Stomach (tissue), 4 donors: ENCODE measurements around the gene ZNF789.

ENCODE experiments used
- CTCF ChIP-seq, 7 experiments: fragments of 450-650 bp in 4 of 7; fragments of 200-600 bp in 3 of 7; sonication (generic) in 3 of 7; IDR thresholded peaks; one replicate each; pipeline ENCODE4 v1.5.1; 2016 to 2019; ENCODE audit warnings: antibody characterized with exemption in 7 of 7, control low read depth in 2 of 7, mild to moderate bottlenecking in 1 of 7
- POLR2AphosphoS5 ChIP-seq, 3 donors: sonication (generic); formaldehyde crosslinking; IDR thresholded peaks; one replicate each; pipeline ENCODE4 v1.6.1; 2016; ENCODE audit warnings: antibody characterized with exemption in 3 of 3

DNA sequence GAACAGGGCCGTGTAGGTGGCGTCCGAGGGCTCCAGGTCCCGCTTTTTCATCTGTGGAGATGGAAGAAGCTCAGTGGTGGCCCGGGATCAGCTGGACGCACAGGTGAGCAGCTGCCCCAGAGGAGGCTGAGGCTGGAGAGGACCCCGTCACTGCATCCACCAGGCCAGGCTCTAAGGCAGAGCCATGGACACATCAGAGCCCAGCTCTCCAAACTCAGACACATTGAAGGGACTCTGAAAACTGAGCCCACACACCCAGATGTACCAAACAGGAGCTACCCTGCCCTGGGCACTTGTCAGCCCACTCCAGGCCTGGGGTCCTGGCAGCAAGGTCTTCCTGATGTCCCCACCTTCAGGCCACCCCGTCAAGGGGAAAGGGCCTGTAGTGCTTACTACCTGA is 42.9 kb upstream of the ZNF789 start:
- TF ChIP-seq CTCF (IDR thresholded peaks at IDR 0.05) (no peak), POLR2AphosphoS5 (IDR thresholded peaks at IDR 0.05) (no peak)
